H1 (cell line): ENCODE measurements around the gene SPRYD3. TPM values are rescaled to one million over a fixed set of nuclear protein-coding genes. Genes with fewer than 3 reads are reported as not detected.
A peak's percentile ranks its signal among the peaks of the same experiment; 100 is the strongest.

Source experiments
- CTCF ChIA-PET: fragments of 300-600 bp; sonication (Branson Sonifier 250); formaldehyde crosslinking; loops from one replicate; lab custom pipeline; 2021; ENCODE audit not compliant: partially characterized antibody; lab: Charles Lee
- POLR2A ChIA-PET: fragments of 300-600 bp; sonication (Branson Sonifier 250); formaldehyde crosslinking; loops from one replicate; lab custom pipeline; 2021; ENCODE audit warnings: inconsistent platforms; ENCODE audit not compliant: partially characterized antibody; lab: Charles Lee
- DNase-seq, 2 experiments: peaks; one replicate each; pipeline versions ENCODE4 v3.0.0 to v3.0.0-alpha.2; 2010 to 2022; ENCODE audit warnings: low spot score in 2 of 2, low read depth in 1 of 2, mixed read lengths in 1 of 2
- FAIRE-seq: peaks from 2 replicates; lab custom pipeline; 2011; peaks lifted over from hg19 to GRCh38; lab: Jason Lieb, UNC
- H2AFZ ChIP-seq: 2 replicates; pipeline ENCODE4 v1.8.1; 2012; ENCODE audit warnings: low read length, inconsistent platforms
- H2AK5ac ChIP-seq: 2 replicates; pipeline ENCODE4 v1.6.1; 2013; ENCODE audit warnings: low read depth, low read length
- H2BK120ac ChIP-seq: replicated peaks from 2 replicates; pipeline ENCODE3; 2013; ENCODE audit warnings: low read depth, low read length, inconsistent platforms
- H2BK12ac ChIP-seq: 2 replicates; pipeline ENCODE4 v1.6.1; 2013; ENCODE audit warnings: low read depth, low read length
- H2BK15ac ChIP-seq: 2 replicates; pipeline ENCODE4 v1.6.1; 2013; ENCODE audit warnings: low read length
- H2BK20ac ChIP-seq: 2 replicates; pipeline ENCODE4 v1.6.1; 2013; ENCODE audit warnings: low read length
- H2BK5ac ChIP-seq: 2 replicates; pipeline ENCODE4 v1.6.1; 2013; ENCODE audit warnings: low read depth, low read length
- H3K14ac ChIP-seq: 2 replicates; pipeline ENCODE4 v1.6.1; 2013; ENCODE audit warnings: inconsistent platforms; ENCODE audit not compliant: insufficient read length
- H3K18ac ChIP-seq: 2 replicates; pipeline ENCODE4 v1.6.1; 2013; ENCODE audit warnings: low read length; ENCODE audit errors: extremely low read depth
- H3K23ac ChIP-seq: 2 replicates; pipeline ENCODE4 v1.6.1; 2013; ENCODE audit warnings: inconsistent platforms; ENCODE audit not compliant: insufficient read length
- H3K23me2 ChIP-seq: 2 replicates; pipeline ENCODE4 v1.6.1; 2013; ENCODE audit warnings: low read depth, low read length
- H3K27ac ChIP-seq: 2 replicates; pipeline ENCODE4 v1.6.1; 2011; ENCODE audit warnings: low read depth, low read length, inconsistent platforms
- H3K27me3 ChIP-seq, 4 experiments: replicated peaks in 1 of 4; 1 replicate in 1 of 4; 2 replicates in 3 of 4; pipeline versions ENCODE4 v1.6.1 to v1.8.1; 2011 to 2013; ENCODE audit warnings: low read length in 3 of 4, mild to moderate bottlenecking in 3 of 4, inconsistent platforms in 2 of 4, mixed read lengths in 2 of 4, moderate library complexity in 1 of 4; ENCODE audit not compliant: control insufficient read depth in 3 of 4, insufficient read depth in 3 of 4; ENCODE audit errors: extremely low read depth in 1 of 4
- H3K36me3 ChIP-seq, 4 experiments: 2 replicates each; pipeline versions ENCODE4 v1.6.1 to v1.8.1; 2011 to 2013; ENCODE audit warnings: mild to moderate bottlenecking in 4 of 4, low read length in 3 of 4, moderate library complexity in 2 of 4, control low read depth in 1 of 4, inconsistent platforms in 1 of 4; ENCODE audit not compliant: insufficient read depth in 4 of 4, control insufficient read depth in 2 of 4
- H3K4ac ChIP-seq: replicated peaks from 2 replicates; pipeline ENCODE3; 2013; ENCODE audit warnings: low read length, low read depth, mixed read lengths, inconsistent platforms; ENCODE audit not compliant: insufficient read length
- H3K4me1 ChIP-seq, 4 experiments: replicated peaks in 1 of 4; 1 replicate in 1 of 4; 2 replicates in 3 of 4; pipeline versions ENCODE4 v1.6.1 to v1.8.1; 2011 to 2013; ENCODE audit warnings: low read length in 3 of 4, inconsistent platforms in 2 of 4, mixed read lengths in 1 of 4; ENCODE audit not compliant: insufficient read depth in 4 of 4, control insufficient read depth in 3 of 4
- H3K4me2 ChIP-seq, 2 experiments: 2 replicates each; pipeline versions ENCODE4 v1.6.1 to v1.8.1; 2011 to 2013; ENCODE audit warnings: low read depth in 2 of 2, low read length in 2 of 2, control low read depth in 1 of 2, inconsistent platforms in 1 of 2, mild to moderate bottlenecking in 1 of 2; ENCODE audit not compliant: insufficient read depth in 1 of 2
- H3K4me3 ChIP-seq, 4 experiments: fragments of 200-600, 300-600 bp in 1 of 4; sonication (generic), shearing (Covaris generic), sonication (Bioruptor Twin) in 1 of 4; 2 replicates each; pipeline versions ENCODE4 v1.5.1 to v1.8.1; 2011 to 2016; ENCODE audit warnings: low read length in 4 of 4, low read depth in 3 of 4, control low read depth in 2 of 4, inconsistent platforms in 2 of 4, mild to moderate bottlenecking in 2 of 4, mixed read lengths in 1 of 4, moderate library complexity in 1 of 4; ENCODE audit not compliant: insufficient read depth in 2 of 4; ENCODE audit errors: extremely low read depth in 1 of 4
- H3K56ac ChIP-seq: replicated peaks from 2 replicates; pipeline ENCODE3; 2013; ENCODE audit warnings: low read depth, mild to moderate bottlenecking, mixed read lengths, low read length, inconsistent platforms; ENCODE audit not compliant: insufficient read length
- H3K79me1 ChIP-seq: 2 replicates; pipeline ENCODE4 v1.6.1; 2013; ENCODE audit warnings: low read depth, low read length, control low read depth
- H3K79me2 ChIP-seq, 2 experiments: 2 replicates each; pipeline versions ENCODE4 v1.6.1 to v1.8.1; 2012 to 2013; ENCODE audit warnings: low read length in 2 of 2, mild to moderate bottlenecking in 2 of 2, inconsistent platforms in 1 of 2; ENCODE audit not compliant: insufficient read depth in 2 of 2, control insufficient read depth in 1 of 2
- H3K9ac ChIP-seq, 4 experiments: replicated peaks in 1 of 4; 1 replicate in 1 of 4; 2 replicates in 3 of 4; pipeline versions ENCODE4 v1.6.1 to v1.8.1; 2011 to 2013; ENCODE audit warnings: low read depth in 3 of 4, low read length in 3 of 4, control low read depth in 2 of 4, mild to moderate bottlenecking in 2 of 4, moderate library complexity in 2 of 4, inconsistent platforms in 1 of 4; ENCODE audit errors: extremely low read depth in 1 of 4
- H3K9me3 ChIP-seq, 2 experiments: 2 replicates each; pipeline versions ENCODE4 v1.6.1 to v1.8.1; 2012 to 2013; ENCODE audit warnings: mild to moderate bottlenecking in 2 of 2, moderate library complexity in 2 of 2, control low read depth in 1 of 2, inconsistent platforms in 1 of 2, low read depth in 1 of 2, low read length in 1 of 2, mixed read lengths in 1 of 2; ENCODE audit not compliant: insufficient read depth in 2 of 2
- H4K20me1 ChIP-seq, 2 experiments: replicated peaks in 1 of 2; 2 replicates each; pipeline versions ENCODE3 to v1.8.1; 2011 to 2013; ENCODE audit warnings: inconsistent platforms in 2 of 2, low read length in 2 of 2, mild to moderate bottlenecking in 1 of 2; ENCODE audit not compliant: insufficient read depth in 2 of 2, control insufficient read depth in 1 of 2
- H4K5ac ChIP-seq: 2 replicates; pipeline ENCODE4 v1.6.1; 2013; ENCODE audit warnings: low read length, low read depth, mixed read lengths, inconsistent platforms; ENCODE audit not compliant: insufficient read length
- H4K8ac ChIP-seq: 2 replicates; pipeline ENCODE4 v1.8.0; 2013; ENCODE audit warnings: mild to moderate bottlenecking, moderate library complexity, low read length, inconsistent platforms; ENCODE audit not compliant: insufficient read depth; ENCODE audit errors: extremely low read depth
- H4K91ac ChIP-seq: replicated peaks from 2 replicates; pipeline ENCODE3; 2013; ENCODE audit warnings: low read length, mixed read lengths, inconsistent platforms; ENCODE audit not compliant: insufficient read length
- CBX8 ChIP-seq: fragments of 300-800, 300-1000 bp; sonication (generic); IDR thresholded peaks from 2 replicates; pipeline ENCODE4 v1.7.1; 2016; ENCODE audit warnings: low read depth, low read length, borderline replicate concordance
- EGR1 ChIP-seq: IDR thresholded peaks from 2 replicates; pipeline ENCODE4 v1.6.1; 2011; ENCODE audit warnings: low read depth, low read length, borderline replicate concordance
- EZH2 ChIP-seq: fragments of 200-600 bp; sonication (generic); IDR thresholded peaks from 2 replicates; pipeline ENCODE4 v1.7.1; 2012; ENCODE audit warnings: low read depth, mild to moderate bottlenecking, moderate library complexity, low read length, inconsistent platforms; ENCODE audit not compliant: severe bottlenecking
- GTF2F1 ChIP-seq: IDR thresholded peaks from 2 replicates; pipeline ENCODE4 v1.6.1; 2012; ENCODE audit warnings: low read depth, low read length, improper control_type of control experiment, borderline replicate concordance
- KDM1A ChIP-seq: fragments of 200-600, 300-600 bp; sonication (generic); IDR thresholded peaks from 2 replicates; pipeline ENCODE4 v1.7.1; 2016; ENCODE audit warnings: mild to moderate bottlenecking, low read length, borderline replicate concordance
- NANOG ChIP-seq: IDR thresholded peaks from 2 replicates; pipeline ENCODE4 v1.6.1; 2011; ENCODE audit warnings: low read length, low read depth, mild to moderate bottlenecking, inconsistent platforms; ENCODE audit not compliant: insufficient read depth, poor library complexity, severe bottlenecking
- TCF12 ChIP-seq: IDR thresholded peaks from 2 replicates; pipeline ENCODE4 v1.6.1; 2011; ENCODE audit warnings: low read depth, mild to moderate bottlenecking, low read length
- WGBS, 2 experiments: shearing (Covaris generic) in 1 of 2; methylation state at CpG; one replicate each; pipeline versions ENCODE4 v1.1.6 to v1.1.7; 2013 to 2015; ENCODE audit warnings: low lambda C conversion rate in 2 of 2, mixed read lengths in 2 of 2, inconsistent platforms in 1 of 2, low coverage in 1 of 2, missing lambda C conversion rate in 1 of 2; ENCODE audit not compliant: insufficient replicate concordance in 2 of 2, insufficient coverage in 1 of 2, insufficient read length in 1 of 2; ENCODE audit errors: extremely low coverage in 1 of 2, missing lambda C conversion rate in 1 of 2; 5-methylcytosine and 5-hydroxymethylcytosine counted together
- polyA plus RNA-seq, 7 experiments: library from polyadenylated mRNA; depleted of rRNA in 3 of 7; stranded (reverse) in 5 of 7; unstranded in 2 of 7; fragments of >200 nt in 5 of 7; fragments of 200-250 nt in 2 of 7; gene quantifications; 1 replicate in 5 of 7; 2 replicates in 1 of 7; 4 replicates in 1 of 7; pipeline versions ENCODE4 v1.2.1 to v1.2.3, GENCODE V29; 2011 to 2013; ENCODE audit warnings: missing spikeins in 2 of 7, mixed read lengths in 2 of 7
- total RNA-seq: library from RNA; stranded (reverse); fragmentation: NEBNext Ultra II Directional; extraction: Animal tissue kit (Norgen Biotek cat#: 25700); gene quantifications from 2 replicates; pipeline ENCODE4 v1.2.1, GENCODE V29; 2021

The SPRYD3 gene
- total and polyA plus RNA-seq, 2 of the 8 experiments (the other 6 are each of a cell fraction or from before 2014, with no cell fraction given) = 6.8 to 8.0 TPM

DNA sequence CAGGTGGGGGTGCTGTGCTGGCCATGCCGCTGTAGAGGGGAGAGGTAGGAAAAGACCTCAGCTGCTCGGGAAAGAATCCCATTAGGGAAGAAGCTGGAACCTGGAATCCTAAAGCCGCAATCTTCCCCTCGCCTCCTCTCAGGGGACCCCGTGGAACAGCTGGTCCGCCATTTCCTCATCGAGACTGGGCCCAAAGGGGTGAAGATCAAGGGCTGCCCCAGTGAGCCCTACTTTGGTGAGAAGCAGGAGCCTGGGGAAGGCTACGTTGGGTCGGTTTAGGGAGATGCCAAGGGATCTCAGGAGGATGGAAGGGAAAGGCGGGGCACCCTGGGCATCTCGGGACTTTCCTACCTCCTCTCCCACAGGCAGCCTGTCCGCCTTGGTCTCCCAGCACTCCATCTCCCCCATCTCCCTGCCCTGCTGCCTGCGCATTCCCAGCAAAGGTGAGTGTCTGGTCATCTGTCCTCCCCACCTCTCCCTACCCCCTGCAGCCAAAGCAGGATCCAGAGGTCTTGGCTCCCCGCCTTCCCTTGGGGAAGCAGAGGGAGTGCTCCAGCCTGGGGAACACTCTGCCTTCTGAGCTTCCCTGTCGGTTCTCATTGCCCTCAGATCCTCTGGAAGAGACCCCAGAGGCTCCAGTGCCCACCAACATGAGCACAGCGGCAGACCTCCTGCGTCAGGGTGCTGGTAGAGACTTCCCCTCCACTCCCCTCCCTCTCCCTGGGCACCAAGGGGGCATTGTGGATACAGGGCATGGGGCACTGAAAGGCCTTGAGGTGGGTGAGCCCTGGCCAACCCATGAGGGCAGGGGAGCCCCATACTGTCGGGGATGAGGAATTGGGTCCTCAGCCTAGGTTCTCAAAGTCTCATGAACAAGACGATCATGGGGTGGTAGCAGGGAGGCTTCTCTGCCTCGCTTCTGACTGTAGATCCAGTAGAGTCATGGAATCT, 16.9 kb downstream of the SPRYD3 start:
- no peak overlapping the region for H3K23ac ChIP-seq
- no peak overlapping the region for H3K4ac ChIP-seq
- TF ChIP-seq CBX8 = no peak
- no peak for TF ChIP-seq EZH2
- TF ChIP-seq NANOG = no peak
- no peak for TF ChIP-seq GTF2F1
- no peak for TF ChIP-seq EGR1
- TF ChIP-seq KDM1A = no peak
- no peak for TF ChIP-seq TCF12
- TF ChIP-seq, all 59 proteins: peak for 0
- H2BK5ac ChIP-seq = no peak overlapping the region
- H3K4me1 ChIP-seq = peaks cover 0 to 7% (median 0%) of the 10 kb centered on the region in 4 experiments; a peak in 2 of 7 replicates
- WGBS, 2 experiments = 84% methylated on average over 19 of the region's 20 CpGs; no CpG with 5 or more reads in 1 of the 2 experiments
- peaks cover 0 to 5% (median 2%) of the 10 kb centered on the region in 4 experiments; a peak in 3 of 7 replicates for H3K27me3 ChIP-seq
- ChIA-PET CTCF (interaction anchor here (0.6 to 22.4 kb wide), 23 partner anchors 8 to 804 kb away, joined by 3 to 531 read pairs (median 4); partner anchors contain the start of genes AAAS, ESPL1, IGFBP6 and SOAT2), POLR2A (interaction anchor here (0.6 to 5.9 kb wide), 14 partner anchors 8 to 244 kb away, joined by 3 to 26 read pairs (median 4); partner anchors contain the start of genes RARG, SPRYD3 and TNS2)
- H2BK120ac ChIP-seq = no peak overlapping the region
- no peak overlapping the region for H4K91ac ChIP-seq
- H3K14ac ChIP-seq = no peak overlapping the region
- peak overlapping the region; percentile 50; the same call in 1 of the 2 replicates for H2BK12ac ChIP-seq
- H2AFZ ChIP-seq = no peak overlapping the region
- no peaks in the 10 kb centered on the region for H3K36me3 ChIP-seq
- peaks cover 0 to 2% of the 10 kb centered on the region in 2 experiments for H4K20me1 ChIP-seq
- H3K79me2 ChIP-seq = no peaks in the 10 kb centered on the region
- no peak for FAIRE-seq
- no peak overlapping the region; the same call in 1 of the 2 replicates for H3K27ac ChIP-seq
- H3K4me2 ChIP-seq = no peak overlapping the region
- no peak overlapping the region for H3K4me3 ChIP-seq
- H4K8ac ChIP-seq = no peak overlapping the region
- H3K79me1 ChIP-seq = no peaks in the 10 kb centered on the region
- no peak overlapping the region for H3K9ac ChIP-seq
- DNase-seq = no peak
- H4K5ac ChIP-seq = no peak overlapping the region
- no peak overlapping the region for H2BK15ac ChIP-seq
- H2AK5ac ChIP-seq = no peak overlapping the region
- no peaks in the 10 kb centered on the region for H3K9me3 ChIP-seq
- H3K18ac ChIP-seq = no peak overlapping the region
- H3K23me2 ChIP-seq = no peaks in the 10 kb centered on the region
- H2BK20ac ChIP-seq = no peak overlapping the region; the same call in 1 of the 2 replicates
- H3K56ac ChIP-seq = no peak overlapping the region
